VCaP (cell line): ENCODE measurements around the gene TXNDC17.
"Not testable (repeated sequence)": the region's sequence is repeated elsewhere in the genome, so short reads cannot be mapped to it uniquely, and the experiment has no call there.

Experiments
- H3K27ac ChIP-seq: fragments of 450-650 bp; 2 replicates; pipeline ENCODE4 v1.5.1; 2017
- TF ChIP-seq, protein P1 (sequence below): fragments of 450-650 bp; conservative IDR thresholded peaks from 2 replicates; pipeline ENCODE4 v1.5.1; 2017; ENCODE audit warnings: mild to moderate bottlenecking, moderate library complexity

Gene TXNDC17

GRCh38 chr17:6657633-6658287, 16.9 kb downstream of the TXNDC17 start:
- no peak overlapping the region for H3K27ac ChIP-seq
- TF ChIP-seq, protein P1, sequence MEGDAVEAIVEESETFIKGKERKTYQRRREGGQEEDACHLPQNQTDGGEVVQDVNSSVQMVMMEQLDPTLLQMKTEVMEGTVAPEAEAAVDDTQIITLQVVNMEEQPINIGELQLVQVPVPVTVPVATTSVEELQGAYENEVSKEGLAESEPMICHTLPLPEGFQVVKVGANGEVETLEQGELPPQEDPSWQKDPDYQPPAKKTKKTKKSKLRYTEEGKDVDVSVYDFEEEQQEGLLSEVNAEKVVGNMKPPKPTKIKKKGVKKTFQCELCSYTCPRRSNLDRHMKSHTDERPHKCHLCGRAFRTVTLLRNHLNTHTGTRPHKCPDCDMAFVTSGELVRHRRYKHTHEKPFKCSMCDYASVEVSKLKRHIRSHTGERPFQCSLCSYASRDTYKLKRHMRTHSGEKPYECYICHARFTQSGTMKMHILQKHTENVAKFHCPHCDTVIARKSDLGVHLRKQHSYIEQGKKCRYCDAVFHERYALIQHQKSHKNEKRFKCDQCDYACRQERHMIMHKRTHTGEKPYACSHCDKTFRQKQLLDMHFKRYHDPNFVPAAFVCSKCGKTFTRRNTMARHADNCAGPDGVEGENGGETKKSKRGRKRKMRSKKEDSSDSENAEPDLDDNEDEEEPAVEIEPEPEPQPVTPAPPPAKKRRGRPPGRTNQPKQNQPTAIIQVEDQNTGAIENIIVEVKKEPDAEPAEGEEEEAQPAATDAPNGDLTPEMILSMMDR = no peak

GRCh38 chr17:6658411-6658810, 17.6 kb downstream of the TXNDC17 start:
- H3K27ac ChIP-seq = not testable (repeated sequence)

GRCh38 chr17:6660101-6660500, 19.2 kb downstream of the TXNDC17 start:
- TF ChIP-seq, protein P1 = no peak
- no peak overlapping the region for H3K27ac ChIP-seq

DNA sequence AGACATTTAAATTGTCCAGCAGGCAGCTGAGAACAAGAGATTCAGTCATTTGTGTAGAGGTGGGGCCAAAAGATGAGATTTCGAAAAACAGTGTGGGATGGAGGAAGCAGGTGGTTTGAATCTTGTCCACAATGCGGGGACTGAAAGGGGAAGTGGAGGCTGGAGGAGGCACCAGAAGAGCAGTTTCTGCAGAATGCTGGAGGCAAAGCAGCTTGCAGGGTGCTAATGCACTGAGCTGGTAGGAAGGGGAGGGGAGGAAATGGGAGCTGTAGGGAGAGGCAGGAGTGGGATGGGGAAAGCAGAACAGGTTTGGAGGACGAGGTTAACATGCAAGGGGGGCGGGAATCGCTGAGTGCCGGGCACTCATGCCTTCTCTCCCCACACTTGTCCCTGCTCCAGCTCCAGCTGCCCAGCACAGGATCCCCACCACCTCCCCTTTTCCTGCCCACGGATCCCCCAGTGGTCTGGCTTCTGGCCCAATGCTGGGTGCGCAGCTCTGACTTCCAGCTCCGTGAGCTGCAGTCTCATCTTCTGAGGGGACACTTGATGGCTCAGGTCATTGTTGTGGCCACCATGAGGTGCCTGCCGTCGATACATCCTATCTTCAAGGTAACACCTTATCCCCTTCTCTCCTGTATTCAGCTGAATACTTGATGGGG, 20.1 kb downstream of the TXNDC17 start:
- no peak overlapping the region for H3K27ac ChIP-seq
- TF ChIP-seq, protein P1 = no peak

DNA sequence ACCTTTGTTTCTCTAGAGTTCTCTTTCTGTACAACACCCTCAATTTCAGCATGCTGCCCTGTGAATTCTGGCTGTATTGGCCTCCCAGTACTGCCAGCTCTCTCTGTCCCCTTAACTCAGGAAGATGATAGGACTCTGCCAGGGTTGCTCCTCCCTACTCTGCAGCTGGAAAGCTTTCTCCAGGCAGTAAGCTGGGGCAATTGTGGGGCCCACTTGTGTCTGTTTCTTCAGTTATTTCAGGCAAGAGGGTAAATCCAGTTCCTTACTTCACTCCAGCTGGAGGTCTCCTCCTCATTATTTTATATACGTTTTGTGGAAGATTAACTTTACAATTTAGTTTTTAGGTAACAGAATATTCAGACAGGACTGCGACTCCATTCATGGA, 20.6 kb downstream of the TXNDC17 start:
- TF ChIP-seq, protein P1 = no peak
- no peak overlapping the region for H3K27ac ChIP-seq

- H3K27ac ChIP-seq = not testable (repeated sequence)
Observed at GRCh38 chr17:6663200-6663599, 22.3 kb downstream of the TXNDC17 start.

DNA sequence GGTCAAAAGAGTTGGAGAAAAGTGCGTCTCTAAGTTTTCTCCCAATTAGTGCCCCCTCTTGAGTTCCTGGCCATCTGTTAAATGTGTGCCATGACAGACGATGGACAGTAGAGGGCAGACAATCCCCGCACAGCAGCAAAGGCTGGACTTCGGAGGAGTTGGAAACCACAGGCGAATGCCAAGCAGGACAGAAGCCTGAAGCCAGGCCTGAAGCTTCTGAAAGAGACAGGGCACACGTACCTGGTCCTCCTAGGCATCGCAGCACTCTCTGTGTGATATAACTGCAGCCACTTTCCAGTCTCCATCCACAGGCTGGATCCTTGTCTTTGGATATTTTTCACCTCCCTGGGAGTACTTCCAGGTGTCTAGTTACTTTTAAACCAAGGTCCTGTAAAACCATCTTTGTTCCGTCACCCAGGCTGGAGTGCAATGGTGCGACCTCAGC, 25.2 kb downstream of the TXNDC17 start:
- no peak overlapping the region for H3K27ac ChIP-seq
- TF ChIP-seq, protein P1 = peak; percentile 87

DNA sequence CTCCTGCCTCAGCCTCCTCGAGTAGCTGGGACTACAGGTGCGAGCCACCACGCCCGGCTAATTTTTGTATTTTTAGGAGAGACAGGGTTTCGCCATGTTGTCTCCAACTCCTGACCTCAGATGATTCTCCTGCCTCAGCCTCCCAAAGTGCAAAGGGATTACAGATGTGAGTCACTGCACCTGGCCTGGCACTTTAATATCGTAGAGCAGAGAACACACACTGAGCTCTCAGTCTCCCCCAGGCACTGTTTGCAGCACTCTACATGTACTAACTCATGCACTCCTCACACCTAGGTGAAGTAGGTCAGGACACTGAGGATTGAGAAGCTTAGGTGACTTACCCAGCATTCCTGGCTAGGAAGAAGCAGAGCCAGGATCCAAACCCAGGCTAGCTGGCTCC, 25.7 kb downstream of the TXNDC17 start:
- H3K27ac ChIP-seq = no peak overlapping the region
- TF ChIP-seq, protein P1 = no peak
